Measurements from ENCODE around the gene SMARCA2.

The SMARCA2 gene

DNA sequence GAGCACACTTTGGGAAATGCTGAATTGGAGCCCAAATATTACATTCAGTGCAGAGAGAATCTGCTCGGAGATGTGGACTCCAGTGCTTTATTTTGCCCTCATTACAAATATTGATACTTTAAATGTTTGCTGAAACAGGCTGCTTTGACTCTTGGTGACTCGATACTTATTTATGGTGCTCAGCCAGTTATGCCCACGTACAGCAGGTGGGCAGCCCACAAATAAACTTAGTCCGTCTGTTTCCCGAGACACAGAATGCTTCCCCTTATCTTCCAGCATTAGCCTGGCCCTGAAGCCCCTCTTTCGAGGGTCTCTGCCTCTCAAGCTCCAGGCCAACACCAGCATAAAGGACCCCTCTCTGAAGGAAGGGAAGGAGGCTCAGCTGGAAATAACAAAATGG is 158.7 kb downstream of the SMARCA2 start:
- H3K79me2 ChIP-seq (ENCODE audit: insufficient read depth, low read depth) = peaks cover 4% of the 10 kb centered on the region; the same call in 1 of the 2 replicates
- TF ChIP-seq CTCF (conservative IDR thresholded peaks at IDR 0.05; ENCODE audit: low read depth, low read length) = no peak
- H3K36me3 ChIP-seq (ENCODE audit: insufficient read depth) = no peaks in the 10 kb centered on the region

DNA sequence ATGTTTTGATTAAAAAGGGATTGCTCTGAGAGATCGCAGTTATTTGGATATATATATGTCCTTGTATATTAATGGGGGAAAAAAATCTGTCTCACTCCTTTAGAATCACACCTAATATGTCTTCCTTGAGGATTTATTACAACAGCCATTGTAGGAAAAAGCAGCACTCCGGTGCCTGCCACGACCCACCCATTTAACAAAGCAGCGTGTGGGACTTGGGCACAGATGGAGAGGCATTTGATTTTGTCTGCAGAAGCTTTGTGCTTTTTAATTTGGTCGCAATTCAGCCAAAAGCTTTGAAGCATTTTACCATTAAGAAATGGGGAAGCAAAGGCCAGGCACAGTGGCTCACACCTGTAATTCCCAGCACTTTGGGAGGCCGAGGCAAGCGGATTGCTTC is 159.2 kb downstream of the SMARCA2 start:
- Histone ChIP-seq H4K20me1 (ENCODE audit: insufficient read depth) (no peaks in the 10 kb centered on the region; the same call in 1 of the 2 replicates), H3K9ac (no peak overlapping the region), H3K36me3 (ENCODE audit: insufficient read depth) (no peaks in the 10 kb centered on the region), H3K79me2 (ENCODE audit: insufficient read depth, low read depth) (peaks cover 4% of the 10 kb centered on the region; the same call in 1 of the 2 replicates), H2AFZ (ENCODE audit: low read depth) (no peak overlapping the region), H3K27me3 (ENCODE audit: insufficient read depth, low read depth) (no peaks in the 10 kb centered on the region), H3K4me2 (no peak overlapping the region), H3K4me1 (ENCODE audit: low read depth, poor library complexity, severe bottlenecking) (no peaks in the 10 kb centered on the region), H3K4me3 (IDR thresholded peaks at IDR 0.05; ENCODE audit: insufficient read depth, low read depth, low read length) (no peak overlapping the region), H3K27ac (no peak overlapping the region)
- TF ChIP-seq CTCF (conservative IDR thresholded peaks at IDR 0.05; ENCODE audit: low read depth, low read length) = no peak

More for the DNA sequence above, 158.7 kb downstream of the SMARCA2 start:
- Histone ChIP-seq H3K4me2 (no peak overlapping the region), H2AFZ (ENCODE audit: low read depth) (no peak overlapping the region), H3K4me3 (IDR thresholded peaks at IDR 0.05; ENCODE audit: insufficient read depth, low read depth, low read length) (no peak overlapping the region), H3K4me1 (ENCODE audit: low read depth, poor library complexity, severe bottlenecking) (no peaks in the 10 kb centered on the region), H4K20me1 (ENCODE audit: insufficient read depth) (no peaks in the 10 kb centered on the region; the same call in 1 of the 2 replicates), H3K9ac (no peak overlapping the region), H3K27ac (no peak overlapping the region), H3K27me3 (ENCODE audit: insufficient read depth, low read depth) (no peaks in the 10 kb centered on the region)

GRCh38 chr9:2174911-2175310 is 159.8 kb downstream of the SMARCA2 start:
- Histone ChIP-seq H3K27ac (no peak overlapping the region), H3K4me1 (ENCODE audit: low read depth, poor library complexity, severe bottlenecking) (no peaks in the 10 kb centered on the region), H4K20me1 (ENCODE audit: insufficient read depth) (no peaks in the 10 kb centered on the region; the same call in 1 of the 2 replicates), H3K9ac (no peak overlapping the region), H2AFZ (ENCODE audit: low read depth) (no peak overlapping the region), H3K79me2 (ENCODE audit: insufficient read depth, low read depth) (peaks cover 4% of the 10 kb centered on the region; the same call in 1 of the 2 replicates), H3K4me3 (IDR thresholded peaks at IDR 0.05; ENCODE audit: insufficient read depth, low read depth, low read length) (no peak overlapping the region), H3K27me3 (ENCODE audit: insufficient read depth, low read depth) (no peaks in the 10 kb centered on the region), H3K4me2 (no peak overlapping the region), H3K36me3 (ENCODE audit: insufficient read depth) (no peaks in the 10 kb centered on the region)
- no peak for TF ChIP-seq CTCF (conservative IDR thresholded peaks at IDR 0.05; ENCODE audit: low read depth, low read length)

- Histone ChIP-seq H4K20me1 (ENCODE audit: insufficient read depth) (no peaks in the 10 kb centered on the region; the same call in 1 of the 2 replicates), H3K79me2 (ENCODE audit: insufficient read depth, low read depth) (peaks cover 4% of the 10 kb centered on the region; the same call in 1 of the 2 replicates), H3K27ac (no peak overlapping the region), H3K4me2 (no peak overlapping the region), H3K9ac (no peak overlapping the region), H2AFZ (ENCODE audit: low read depth) (no peak overlapping the region), H3K4me1 (ENCODE audit: low read depth, poor library complexity, severe bottlenecking) (no peaks in the 10 kb centered on the region), H3K4me3 (IDR thresholded peaks at IDR 0.05; ENCODE audit: insufficient read depth, low read depth, low read length) (no peak overlapping the region), H3K27me3 (ENCODE audit: insufficient read depth, low read depth) (no peaks in the 10 kb centered on the region), H3K36me3 (ENCODE audit: insufficient read depth) (no peaks in the 10 kb centered on the region)
- TF ChIP-seq CTCF (conservative IDR thresholded peaks at IDR 0.05; ENCODE audit: low read depth, low read length) = no peak
These were observed 162.0 kb downstream of the SMARCA2 start for GRCh38 chr9:2177121-2177520.
